HCT116 (cell line): ENCODE measurements around the gene GPBAR1. TPM values are rescaled to one million over a fixed set of nuclear protein-coding genes. Genes with fewer than 3 reads are reported as not detected.

Source experiments
- ATAC-seq: fragments of 200-7000 bp; cut with Tn5 transposase; 2 replicates; pipeline ENCODE4 v1.9.1; 2020; ENCODE audit warnings: mild to moderate bottlenecking, moderate library complexity
- BruUV-seq: library from RNA; stranded (reverse); fragments of 400-500 nt; replicated peaks from 2 replicates; lab custom pipeline; 2021; lab: Mats Ljungman, UMichigan
- CTCF ChIA-PET: fragments of 300-600 bp; sonication (Branson Sonifier 250); formaldehyde crosslinking; loops from one replicate; lab custom pipeline; 2021; ENCODE audit warnings: antibody characterized with exemption; lab: Charles Lee
- POLR2A ChIA-PET: fragments of 300-600, 350-600 bp; sonication (Branson Sonifier 250); formaldehyde crosslinking; loops from one replicate; lab custom pipeline; 2021; ENCODE audit warnings: antibody characterized with exemption; lab: Charles Lee
- RAD21 ChIA-PET, 2 experiments: fragments of 300-600 bp; sonication (Branson Sonifier 250); formaldehyde crosslinking; loops; one replicate each; lab custom pipeline; 2023; ENCODE audit warnings: low total read pairs in 2 of 2; ENCODE audit not compliant: uncharacterized antibody in 2 of 2, unreplicated experiment in 2 of 2, low non-redundant PET in 1 of 2; lab: Charles Lee
- DNase-seq: peaks from one replicate; pipeline ENCODE4 v3.0.0-alpha.2; 2010; ENCODE audit warnings: low read depth, low spot score
- H2AFZ ChIP-seq: fragments of 200-600 bp; shearing (Covaris generic), sonication (generic); 2 replicates; pipeline ENCODE4 v1.6.1; 2017; ENCODE audit warnings: low read depth, mixed run types, mixed read lengths, antibody characterized with exemption, low read length; ENCODE audit not compliant: poor library complexity, severe bottlenecking
- H3K27ac ChIP-seq: 2 replicates; pipeline ENCODE4 v1.5.1; 2012; ENCODE audit warnings: low read depth, low read length
- H3K27me3 ChIP-seq: fragments of 200-600 bp; sonication (generic); 2 replicates; pipeline ENCODE4 v1.6.1; 2016; ENCODE audit warnings: mixed run types, low read length, mixed read lengths; ENCODE audit not compliant: insufficient read depth
- H3K36me3 ChIP-seq, 2 experiments: fragments of 200-500 bp in 1 of 2; fragments of 200-600 bp in 1 of 2; sonication (Bioruptor generic) in 1 of 2; sonication (generic) in 1 of 2; 2 replicates each; pipeline versions ENCODE4 v1.5.1 to v1.6.1; 2014 to 2016; ENCODE audit warnings: low read length in 2 of 2, inconsistent platforms in 1 of 2, mixed read lengths in 1 of 2, mixed run types in 1 of 2; ENCODE audit not compliant: insufficient read depth in 2 of 2, control insufficient read depth in 1 of 2
- H3K4me1 ChIP-seq, 2 experiments: fragments of 200-600 bp in 1 of 2; sonication (generic) in 1 of 2; 2 replicates each; pipeline versions ENCODE4 v1.5.1 to v1.6.1; 2012 to 2017; ENCODE audit warnings: low read length in 2 of 2, inconsistent platforms in 1 of 2, mild to moderate bottlenecking in 1 of 2, mixed read lengths in 1 of 2, mixed run types in 1 of 2, moderate library complexity in 1 of 2; ENCODE audit not compliant: insufficient read depth in 2 of 2, control insufficient read depth in 1 of 2
- H3K4me2 ChIP-seq: fragments of 200-600 bp; sonication (generic); 2 replicates; pipeline ENCODE4 v1.6.1; 2017; ENCODE audit warnings: mixed run types, low read length, mixed read lengths
- H3K4me3 ChIP-seq, 2 experiments: fragments of 200-600 bp in 1 of 2; sonication (generic) in 1 of 2; replicated peaks in 1 of 2; 2 replicates each; pipeline ENCODE4 v1.5.1; 2011 to 2016; ENCODE audit warnings: low read length in 2 of 2, control low read depth in 1 of 2, low read depth in 1 of 2, mild to moderate bottlenecking in 1 of 2, mixed read lengths in 1 of 2, mixed run types in 1 of 2
- H3K79me2 ChIP-seq: fragments of 200-600 bp; sonication (generic); 2 replicates; pipeline ENCODE4 v1.6.1; 2017; ENCODE audit warnings: mild to moderate bottlenecking, mixed run types, low read length, moderate library complexity, mixed read lengths; ENCODE audit not compliant: insufficient read depth
- H3K9ac ChIP-seq: fragments of 200-600 bp; sonication (generic); 2 replicates; pipeline ENCODE4 v1.6.1; 2016; ENCODE audit warnings: low read length, mixed read lengths
- H3K9me2 ChIP-seq: fragments of 200-600 bp; sonication (generic), shearing (Covaris generic); 2 replicates; pipeline ENCODE4 v1.6.1; 2017; ENCODE audit warnings: mixed run types, mild to moderate bottlenecking, moderate library complexity; ENCODE audit not compliant: insufficient read depth
- H3K9me3 ChIP-seq, 2 experiments: fragments of 200-500 bp in 1 of 2; fragments of 200-600 bp in 1 of 2; sonication (Bioruptor generic) in 1 of 2; sonication (generic) in 1 of 2; 2 replicates each; pipeline ENCODE4 v1.6.1; 2014 to 2017; ENCODE audit warnings: low read length in 2 of 2, mixed read lengths in 2 of 2, inconsistent platforms in 1 of 2, low read depth in 1 of 2, mild to moderate bottlenecking in 1 of 2, mixed run types in 1 of 2, moderate library complexity in 1 of 2; ENCODE audit not compliant: control insufficient read depth in 1 of 2, insufficient read depth in 1 of 2
- H4K20me1 ChIP-seq: fragments of 200-600 bp; sonication (generic), shearing (Covaris generic); 2 replicates; pipeline ENCODE4 v1.6.1; 2017; ENCODE audit warnings: mixed run types, mild to moderate bottlenecking, moderate library complexity; ENCODE audit not compliant: insufficient read depth
- CBX3 ChIP-seq: IDR thresholded peaks from 2 replicates; pipeline ENCODE4 v1.6.1; 2012; ENCODE audit warnings: low read depth
- CEBPB ChIP-seq: IDR thresholded peaks from 2 replicates; pipeline ENCODE4 v1.6.1; 2012; ENCODE audit warnings: low read depth
- CTCF ChIP-seq, 3 experiments: fragments of 200-600 bp in 1 of 3; sonication (generic) in 1 of 3; IDR thresholded peaks in 2 of 3; conservative IDR thresholded peaks in 1 of 3; 2 replicates each; pipeline ENCODE4 v1.5.1; 2012 to 2017; ENCODE audit warnings: low read depth in 2 of 3, low read length in 2 of 3, antibody characterized with exemption in 1 of 3, borderline replicate concordance in 1 of 3, control low read depth in 1 of 3, mild to moderate bottlenecking in 1 of 3, mixed read lengths in 1 of 3, mixed run types in 1 of 3, moderate library complexity in 1 of 3; ENCODE audit not compliant: insufficient read depth in 1 of 3
- ELF1 ChIP-seq: IDR thresholded peaks from 2 replicates; pipeline ENCODE4 v1.6.1; 2012; ENCODE audit warnings: low read depth, borderline replicate concordance
- EZH2 ChIP-seq: fragments of 200-600 bp; sonication (generic); IDR thresholded peaks from 2 replicates; pipeline ENCODE4 v1.6.1; 2017; ENCODE audit warnings: antibody characterized with exemption, mixed run types
- EZH2phosphoT487 ChIP-seq: fragments of 200-600 bp; IDR thresholded peaks from 2 replicates; pipeline ENCODE4 v1.6.1; 2018; ENCODE audit warnings: antibody characterized with exemption, borderline replicate concordance
- JUND ChIP-seq: IDR thresholded peaks from 2 replicates; pipeline ENCODE4 v1.6.1; 2012
- MAX ChIP-seq: IDR thresholded peaks from 2 replicates; pipeline ENCODE4 v1.6.1; 2012
- POLR2AphosphoS5 ChIP-seq: IDR thresholded peaks from 2 replicates; pipeline ENCODE4 v1.6.1; 2011; ENCODE audit warnings: mild to moderate bottlenecking, low read depth, low read length, moderate library complexity
- REST ChIP-seq: IDR thresholded peaks from 2 replicates; pipeline ENCODE4 v1.6.1; 2012; ENCODE audit warnings: low read depth
- SIN3A ChIP-seq: IDR thresholded peaks from 2 replicates; pipeline ENCODE4 v1.6.1; 2012; ENCODE audit warnings: low read depth
- SRF ChIP-seq: IDR thresholded peaks from 2 replicates; pipeline ENCODE4 v1.6.1; 2012; ENCODE audit warnings: low read depth
- YY1 ChIP-seq: IDR thresholded peaks from 2 replicates; pipeline ENCODE4 v1.6.1; 2011; ENCODE audit warnings: low read length, low read depth, moderate library complexity, mild to moderate bottlenecking; ENCODE audit not compliant: insufficient replicate concordance; ENCODE audit errors: extremely low read depth
- ZNF274 ChIP-seq: fragments of 200-500 bp; sonication (Bioruptor generic); IDR thresholded peaks from 2 replicates; pipeline ENCODE4 v1.6.1; 2014; ENCODE audit warnings: mild to moderate bottlenecking, low read depth, low read length, inconsistent platforms
- intact Hi-C: fragments of 100-400 bp; cut with micrococcal nuclease; formaldehyde crosslinking; loops from 2 replicates; pipeline ENCODE4 v1.10.0; 2022
- total RNA-seq: library from RNA; stranded (reverse); gene quantifications from one replicate; pipeline ENCODE4 v1.2.1, GENCODE V29; 2021; ENCODE audit not compliant: unreplicated experiment

The GPBAR1 gene
- total RNA-seq, 1 experiment from 2014 or later, result 0.27 TPM

GRCh38 chr2:218276986-218277755, 16.4 kb downstream of the GPBAR1 start:
- H3K36me3 ChIP-seq, result peaks cover 40 to 52% of the 10 kb centered on the region in 2 experiments; a peak in 3 of 4 replicates
- BruUV-seq, result no TSS peak
- H2AFZ ChIP-seq, result no peak overlapping the region
- POLR2A ChIA-PET, result no interaction called here
- no peaks in the 10 kb centered on the region for H4K20me1 ChIP-seq
- H3K27ac ChIP-seq, result no peak overlapping the region
- no peaks in the 10 kb centered on the region for H3K9me2 ChIP-seq
- H3K4me1 ChIP-seq, result peaks cover 4 to 10% of the 10 kb centered on the region in 2 experiments; a peak in 2 of 4 replicates
- DNase-seq (no peak), ATAC-seq (no peak)
- H3K79me2 ChIP-seq, result peaks cover 3% of the 10 kb centered on the region; the same call in 1 of the 2 replicates
- intact Hi-C loops, result no loop called here
- CTCF ChIA-PET, result no interaction called here
- RAD21 ChIA-PET, result no interaction called here
- no peak overlapping the region for H3K4me2 ChIP-seq
- no peak overlapping the region for H3K9ac ChIP-seq
- H3K4me3 ChIP-seq, result no peak overlapping the region
- H3K9me3 ChIP-seq, result no peaks in the 10 kb centered on the region
- TF ChIP-seq EZH2 (no peak), POLR2AphosphoS5 (no peak), CBX3 (no peak), CTCF (IDR thresholded peaks at IDR 0.05 in 2 of 3, conservative IDR thresholded peaks at IDR 0.05 in 1 of 3; ENCODE audit: borderline replicate concordance in 1 of 3, insufficient read depth in 1 of 3, low read depth in 2 of 3, low read length in 2 of 3) (peak in 2 of 3 experiments; percentile 25 to 38; a peak in 2 of 6 replicates), ELF1 (no peak)
- H3K27me3 ChIP-seq, result no peaks in the 10 kb centered on the region

GRCh38 chr2:218277921-218278320, 17.1 kb downstream of the GPBAR1 start:
- peaks cover 40 to 52% of the 10 kb centered on the region in 2 experiments; a peak in 3 of 4 replicates for H3K36me3 ChIP-seq
- DNase-seq (no peak), ATAC-seq (no peak)
- no peak overlapping the region for H2AFZ ChIP-seq
- no peak overlapping the region for H3K9ac ChIP-seq
- no peak overlapping the region for H3K4me3 ChIP-seq
- peaks cover 2 to 3% of the 10 kb centered on the region in 2 experiments; a peak in 2 of 4 replicates for H3K4me1 ChIP-seq
- no TSS peak for BruUV-seq
- no peaks in the 10 kb centered on the region for H3K9me3 ChIP-seq
- ChIA-PET CTCF (no interaction called here), POLR2A (no interaction called here), RAD21 (no interaction called here)
- no peaks in the 10 kb centered on the region for H3K27me3 ChIP-seq
- no peak overlapping the region for H3K4me2 ChIP-seq
- intact Hi-C loops, result no loop called here
- no peaks in the 10 kb centered on the region for H4K20me1 ChIP-seq
- H3K79me2 ChIP-seq, result peaks cover 10% of the 10 kb centered on the region; the same call in 1 of the 2 replicates
- H3K27ac ChIP-seq, result no peak overlapping the region
- no peaks in the 10 kb centered on the region for H3K9me2 ChIP-seq
- TF ChIP-seq JUND (no peak), EZH2 (no peak), REST (no peak), CEBPB (no peak), POLR2AphosphoS5 (no peak), MAX (no peak), YY1 (no peak), SRF (no peak), EZH2phosphoT487 (no peak), ZNF274 (no peak), SIN3A (no peak), CBX3 (no peak)
